ENCODE results near the gene BLACAT1.
A peak's percentile ranks its signal among the peaks of the same experiment; 100 is the strongest.
"Not testable (repeated sequence)": the region's sequence is repeated elsewhere in the genome, so short reads cannot be mapped to it uniquely, and the experiment has no call there.

The BLACAT1 gene

GRCh38 chr1:205420938-205421337 lies 34.9 kb downstream of the BLACAT1 start:
- TF ChIP-seq CTCF (IDR thresholded peaks at IDR 0.05; ENCODE audit: insufficient read depth, missing control alignments): no peak
- no peak for DNase-seq (ENCODE audit: insufficient read length, low spot score)
- FAIRE-seq: no peak

DNA sequence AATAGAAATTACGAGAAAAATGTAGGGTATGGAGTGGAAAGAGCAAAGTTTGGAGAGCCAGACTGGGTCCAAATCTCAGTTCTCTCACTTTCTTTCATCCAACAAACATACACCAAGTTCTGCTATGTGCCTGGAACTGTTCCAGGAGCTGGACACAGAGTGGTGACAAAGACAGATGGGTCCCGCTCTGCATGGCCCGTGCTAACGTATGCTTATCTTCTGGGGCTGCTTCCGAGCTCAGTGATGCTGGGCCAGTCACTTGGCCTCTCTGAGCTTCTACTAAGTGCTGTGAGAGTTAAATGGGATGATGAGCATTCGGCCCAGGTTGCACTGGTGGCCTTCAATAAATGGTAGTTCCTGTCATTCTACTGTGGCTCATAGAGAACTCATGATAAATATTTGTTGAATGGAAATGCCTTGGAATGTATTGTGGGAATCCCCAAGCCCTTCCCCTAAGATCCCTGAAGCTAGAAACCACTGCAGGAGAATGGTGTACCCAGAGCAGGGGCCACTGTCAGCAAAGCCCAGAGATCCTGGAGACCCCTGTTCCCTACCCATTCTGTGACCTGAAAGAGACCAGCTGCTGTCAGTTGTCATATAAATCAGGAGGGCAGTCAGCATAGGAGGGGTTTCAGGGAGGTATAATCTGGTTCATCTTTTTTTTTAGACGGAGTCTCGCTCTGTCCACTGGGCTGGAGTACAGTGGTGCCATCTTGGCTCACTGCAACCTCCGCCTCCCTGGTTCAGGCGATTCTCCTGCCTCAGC lies 37.8 kb downstream of the BLACAT1 start:
- FAIRE-seq (no peak), DNase-seq (ENCODE audit: insufficient read length, low spot score) (no peak)
- TF ChIP-seq CTCF (IDR thresholded peaks at IDR 0.05; ENCODE audit: insufficient read depth, missing control alignments): no peak

GRCh38 chr1:205416322-205416721 lies 39.5 kb downstream of the BLACAT1 start:
- no peak for DNase-seq (ENCODE audit: insufficient read length, low spot score)
- peak; percentile 87 for FAIRE-seq
- no peak for TF ChIP-seq CTCF (IDR thresholded peaks at IDR 0.05; ENCODE audit: insufficient read depth, missing control alignments)

DNA sequence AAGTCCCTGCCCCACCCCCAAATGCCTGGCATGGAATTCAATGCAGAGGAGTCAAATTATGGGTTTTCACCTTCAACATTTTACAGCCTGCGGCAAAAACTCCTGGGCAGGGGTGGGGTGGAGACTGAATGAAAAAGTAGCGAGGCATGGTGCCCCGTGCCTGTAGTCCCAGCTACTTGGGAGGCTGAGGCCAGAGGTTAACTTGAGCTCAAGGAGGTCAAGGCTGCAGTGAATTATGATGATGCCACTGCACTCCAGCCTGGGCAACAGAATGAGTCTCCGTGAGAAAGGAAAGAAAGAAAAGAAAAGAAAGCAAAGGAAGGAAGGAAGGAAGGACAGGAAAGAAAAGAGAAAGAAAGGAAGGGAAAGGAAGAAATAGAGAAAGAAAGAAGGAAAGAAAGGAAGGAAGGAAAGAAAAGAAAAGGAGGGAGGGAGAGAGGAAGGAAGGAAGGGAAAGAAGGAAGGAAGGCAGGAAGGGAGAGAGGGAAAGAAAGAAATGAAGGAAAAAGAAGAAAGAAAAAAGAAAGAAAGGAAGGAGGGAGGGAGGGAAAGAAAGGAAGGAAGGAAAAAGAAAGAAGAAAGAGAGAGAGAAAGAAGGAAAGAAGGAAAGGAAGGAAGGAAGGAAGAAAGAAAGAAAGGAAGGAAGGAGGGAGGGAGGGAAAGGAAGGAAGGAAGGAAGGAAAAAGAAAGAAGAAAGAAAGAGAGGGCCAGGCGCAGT lies 45.1 kb downstream of the BLACAT1 start:
- no peak for FAIRE-seq

GRCh38 chr1:205407970-205408369 lies 47.9 kb downstream of the BLACAT1 start:
- FAIRE-seq (no peak), DNase-seq (ENCODE audit: insufficient read length, low spot score) (no peak)
- no peak for TF ChIP-seq CTCF (IDR thresholded peaks at IDR 0.05; ENCODE audit: insufficient read depth, missing control alignments)

More for the DNA sequence above, 45.1 kb downstream of the BLACAT1 start:
- TF ChIP-seq CTCF (IDR thresholded peaks at IDR 0.05; ENCODE audit: insufficient read depth, missing control alignments): no peak
- DNase-seq (ENCODE audit: insufficient read length, low spot score): no peak

- not testable (repeated sequence) for DNase-seq (ENCODE audit: insufficient read length, low spot score); FAIRE-seq
Observed at GRCh38 chr1:205406252-205406651, 49.6 kb downstream of the BLACAT1 start.

All from D721Med (cell line).